GM11168 (cell line): ENCODE data around the gene GADD45GIP1.

Experiments used
- in situ Hi-C: fragments of 300-500 bp; cut with MboI; formaldehyde crosslinking; loops from one replicate; pipeline ENCODE4 v1.12.0; 2022; ENCODE audit warnings: low sequenced_read_pairs; ENCODE audit not compliant: unreplicated experiment

Gene GADD45GIP1

GRCh38 chr19:12956446-12957388, at the start of gene GADD45GIP1:
Gene GADD45GIP1, minus strand, starts transcription at chr19:12957223. Its CDS starts 11 bp downstream, at chr19:12957212.
- in situ Hi-C loops = no loop called here

- in situ Hi-C loops = no loop called here
Measured at GRCh38 chr19:13005861-13006370, 48.9 kb upstream of the GADD45GIP1 start.

- in situ Hi-C loops = no loop called here
Measured at GRCh38 chr19:13005253-13005652, 48.2 kb upstream of the GADD45GIP1 start.

GRCh38 chr19:13004273-13004672, 47.2 kb upstream of the GADD45GIP1 start:
- in situ Hi-C loops = no loop called here

- in situ Hi-C loops = no loop called here
Measured at GRCh38 chr19:13003081-13003480, 46.1 kb upstream of the GADD45GIP1 start.

GRCh38 chr19:13002166-13002898, 45.3 kb upstream of the GADD45GIP1 start:
- in situ Hi-C loops = no loop called here

GRCh38 chr19:13001502-13002165, 44.6 kb upstream of the GADD45GIP1 start:
- in situ Hi-C loops = no loop called here

GRCh38 chr19:13001166-13001501, 44.1 kb upstream of the GADD45GIP1 start:
- in situ Hi-C loops = no loop called here

GRCh38 chr19:12997967-12998940, 41.2 kb upstream of the GADD45GIP1 start:
- in situ Hi-C loops = no loop called here

GRCh38 chr19:12997179-12997966, 40.4 kb upstream of the GADD45GIP1 start:
- in situ Hi-C loops = no loop called here

GRCh38 chr19:12996406-12997094, 39.5 kb upstream of the GADD45GIP1 start:
- in situ Hi-C loops = no loop called here

GRCh38 chr19:12995596-12996405, 38.8 kb upstream of the GADD45GIP1 start:
- in situ Hi-C loops = no loop called here

- in situ Hi-C loops = loop anchor here (5.0 kb wide), 1 partner anchor 37 kb away; no protein-coding TSS in a partner anchor
Measured at GRCh38 chr19:12994701-12995595, 37.9 kb upstream of the GADD45GIP1 start, which contains the start of gene NFIX. Gene NFIX, plus strand, starts transcription at chr19:12995475. Its CDS starts 363 bp downstream, at chr19:12995838.

- in situ Hi-C loops = loop anchor here (5.0 kb wide), 1 partner anchor 39 kb away; no protein-coding TSS in a partner anchor
Measured at GRCh38 chr19:12993562-12993961, 36.5 kb upstream of the GADD45GIP1 start.

GRCh38 chr19:12992729-12993128, 35.7 kb upstream of the GADD45GIP1 start:
- in situ Hi-C loops = loop anchor here (5.0 kb wide), 1 partner anchor 40 kb away; no protein-coding TSS in a partner anchor

GRCh38 chr19:12991296-12991695, 34.3 kb upstream of the GADD45GIP1 start:
- in situ Hi-C loops = loop anchor here (5.0 kb wide), 1 partner anchor 41 kb away; no protein-coding TSS in a partner anchor
